Measurements from ENCODE around the gene RBM19.

GRCh38 chr12:113870035-113870434 is 96.1 kb downstream of the RBM19 start:
- no peak for TF ChIP-seq MAZ (IDR thresholded peaks at IDR 0.05; ENCODE audit: borderline replicate concordance, low read depth, low read length)
- no peak for TF ChIP-seq EP300 (IDR thresholded peaks at IDR 0.05)
- TF ChIP-seq HDAC2 (IDR thresholded peaks at IDR 0.05), result no peak
- TF ChIP-seq CTCF (IDR thresholded peaks at IDR 0.05), result no peak
- TF ChIP-seq POLR2A (IDR thresholded peaks at IDR 0.05; ENCODE audit: low read length), result no peak
- no peak for TF ChIP-seq TP53 (CRISPR knock-in tag; IDR thresholded peaks at IDR 0.05)
- no peak for TF ChIP-seq RAD21 (conservative IDR thresholded peaks at IDR 0.05 in 1 of 2, IDR thresholded peaks at IDR 0.05 in 1 of 2)
- TF ChIP-seq MYC (IDR thresholded peaks at IDR 0.05; ENCODE audit: borderline replicate concordance, low read length), result no peak
- TF ChIP-seq USF2 (IDR thresholded peaks at IDR 0.05), result no peak
- TF ChIP-seq RCOR1 (IDR thresholded peaks at IDR 0.05; ENCODE audit: low read depth, low read length), result no peak
- no peak for TF ChIP-seq GATA3 (IDR thresholded peaks at IDR 0.05; ENCODE audit: borderline replicate concordance)
- TF ChIP-seq CHD2 (IDR thresholded peaks at IDR 0.05; ENCODE audit: low read length, partially characterized antibody), result no peak
- TF ChIP-seq SMC3 (IDR thresholded peaks at IDR 0.05), result no peak

Measured in A549 (cell line).